Neuronal stem cell (in vitro differentiated cells): Measurements from ENCODE around the gene CLCNKA. TPM values are rescaled to one million over a fixed set of nuclear protein-coding genes. Genes with fewer than 3 reads are reported as not detected.
A peak's percentile ranks its signal among the peaks of the same experiment; 100 is the strongest.

Source experiments
- DNase-seq: peaks from one replicate; pipeline ENCODE4 v3.0.0-alpha.2; 2013; ENCODE audit warnings: low spot score
- H2AFZ ChIP-seq: one replicate; pipeline ENCODE4 v1.6.1; 2013; ENCODE audit warnings: mild to moderate bottlenecking, low read length, inconsistent platforms
- H2AK5ac ChIP-seq: 2 replicates; pipeline ENCODE4 v1.6.1; 2013; ENCODE audit warnings: low read depth, mild to moderate bottlenecking, inconsistent platforms, low read length, moderate library complexity, mixed read lengths
- H2BK120ac ChIP-seq: 2 replicates; pipeline ENCODE4 v1.6.1; 2013; ENCODE audit warnings: low read depth, mild to moderate bottlenecking, inconsistent platforms, low read length, moderate library complexity, mixed read lengths
- H2BK12ac ChIP-seq: one replicate; pipeline ENCODE4 v1.6.1; 2013; ENCODE audit warnings: low read length, inconsistent platforms
- H2BK15ac ChIP-seq: 2 replicates; pipeline ENCODE4 v1.6.1; 2013; ENCODE audit warnings: mild to moderate bottlenecking, low read length, inconsistent platforms, mixed read lengths
- H2BK5ac ChIP-seq: one replicate; pipeline ENCODE4 v1.6.1; 2013; ENCODE audit warnings: inconsistent platforms, mild to moderate bottlenecking, low read length, moderate library complexity
- H3K14ac ChIP-seq: one replicate; pipeline ENCODE4 v1.6.1; 2013; ENCODE audit warnings: low read length, inconsistent platforms
- H3K18ac ChIP-seq: 2 replicates; pipeline ENCODE4 v1.6.1; 2013; ENCODE audit warnings: low read length, inconsistent platforms
- H3K23ac ChIP-seq: 2 replicates; pipeline ENCODE4 v1.6.1; 2013; ENCODE audit warnings: low read depth, mild to moderate bottlenecking, mixed read lengths, low read length, inconsistent platforms; ENCODE audit not compliant: poor library complexity
- H3K27ac ChIP-seq: replicated peaks from 3 replicates; pipeline ENCODE4 v1.5.1; 2013; ENCODE audit warnings: low read length, inconsistent platforms
- H3K27me3 ChIP-seq, 3 experiments: 2 replicates each; pipeline ENCODE4 v1.6.1; 2013; ENCODE audit warnings: low read length in 3 of 3, mild to moderate bottlenecking in 2 of 3, inconsistent platforms in 1 of 3, low read depth in 1 of 3, mixed read lengths in 1 of 3, moderate library complexity in 1 of 3; ENCODE audit not compliant: control insufficient read depth in 3 of 3, insufficient read depth in 3 of 3
- H3K36me3 ChIP-seq, 2 donors: replicated peaks in 1 of 2; 2 replicates each; pipeline ENCODE4 v1.6.1; 2013; ENCODE audit warnings: low read length in 2 of 2; ENCODE audit not compliant: control insufficient read depth in 2 of 2, insufficient read depth in 2 of 2
- H3K4ac ChIP-seq: 2 replicates; pipeline ENCODE4 v1.6.1; 2013; ENCODE audit warnings: inconsistent platforms, mild to moderate bottlenecking, low read length, moderate library complexity
- H3K4me1 ChIP-seq, 2 donors: 1 replicate in 1 of 2; 2 replicates in 1 of 2; pipeline ENCODE4 v1.6.1; 2013; ENCODE audit warnings: low read length in 2 of 2, low read depth in 1 of 2; ENCODE audit not compliant: control insufficient read depth in 2 of 2, insufficient read depth in 1 of 2
- H3K4me2 ChIP-seq: one replicate; pipeline ENCODE4 v1.6.1; 2013; ENCODE audit warnings: mild to moderate bottlenecking, low read length, inconsistent platforms; ENCODE audit not compliant: insufficient read depth, poor library complexity, severe bottlenecking
- H3K4me3 ChIP-seq, 2 donors: 2 replicates each; pipeline ENCODE4 v1.5.1; 2013; ENCODE audit warnings: low read length in 2 of 2, mild to moderate bottlenecking in 2 of 2, inconsistent platforms in 1 of 2, moderate library complexity in 1 of 2
- H3K79me1 ChIP-seq: one replicate; pipeline ENCODE4 v1.6.1; 2013; ENCODE audit warnings: low read depth, mild to moderate bottlenecking, inconsistent platforms, low read length, moderate library complexity
- H3K9ac ChIP-seq: one replicate; pipeline ENCODE4 v1.6.1; 2013; ENCODE audit warnings: mild to moderate bottlenecking, low read depth, low read length, inconsistent platforms; ENCODE audit not compliant: poor library complexity
- H3K9me3 ChIP-seq, 2 donors: replicated peaks in 1 of 2; 2 replicates each; pipeline versions ENCODE3 to v1.6.1; 2013; ENCODE audit warnings: low read length in 2 of 2, mild to moderate bottlenecking in 2 of 2, inconsistent platforms in 1 of 2, low read depth in 1 of 2, mixed read lengths in 1 of 2, moderate library complexity in 1 of 2; ENCODE audit not compliant: control insufficient read depth in 2 of 2, insufficient read depth in 1 of 2
- H4K8ac ChIP-seq: one replicate; pipeline ENCODE4 v1.6.1; 2013; ENCODE audit warnings: low read depth, mild to moderate bottlenecking, inconsistent platforms, low read length, moderate library complexity
- H4K91ac ChIP-seq: one replicate; pipeline ENCODE4 v1.6.1; 2013; ENCODE audit warnings: low read length, low read depth, mild to moderate bottlenecking, inconsistent platforms; ENCODE audit not compliant: poor library complexity
- WGBS, 2 donors: extraction: QIAGEN DNeasy Blood & Tissue Kit; methylation state at CpG; one replicate each; pipeline ENCODE4 v1.1.7; 2013; ENCODE audit warnings: missing lambda C conversion rate in 2 of 2, mixed read lengths in 1 of 2; ENCODE audit not compliant: insufficient read length in 2 of 2, insufficient replicate concordance in 1 of 2; ENCODE audit errors: extremely low coverage in 2 of 2; 5-methylcytosine and 5-hydroxymethylcytosine counted together
- polyA plus RNA-seq, 2 experiments: library from polyadenylated mRNA; stranded (reverse); fragments of 200-250 nt; gene quantifications; one replicate each; pipeline ENCODE4 v1.2.3, GENCODE V29; 2013

CLCNKA gene
- polyA plus RNA-seq (2013, experiment 1 of 2) = 0.13 TPM
- 0.08 TPM for polyA plus RNA-seq (2013, experiment 2 of 2)

- H3K36me3 ChIP-seq = no peaks in the 10 kb centered on the region
- peak within 1 kb of the TSS; percentile 30 for H3K9ac ChIP-seq
- no peak within 1 kb of the TSS for H3K4ac ChIP-seq
- H2AK5ac ChIP-seq = no peak within 1 kb of the TSS
- DNase-seq = no peak
- peaks cover 0 to 81% (median 0%) of the 10 kb centered on the region in 3 experiments for H3K27me3 ChIP-seq
- peak within 1 kb of the TSS; percentile 64 for H3K18ac ChIP-seq
- no peak within 1 kb of the TSS for H2BK5ac ChIP-seq
- H3K79me1 ChIP-seq = no peaks in the 10 kb centered on the region
- H3K4me1 ChIP-seq = peaks cover 9 to 14% of the 10 kb centered on the region in 2 donors
- no peak within 1 kb of the TSS for H2AFZ ChIP-seq
- no peak within 1 kb of the TSS for H3K14ac ChIP-seq
- WGBS, 2 donors = no CpG with 5 or more reads among the region's 6 CpGs
- peak within 1 kb of the TSS; percentile 94 for H2BK15ac ChIP-seq
- H4K91ac ChIP-seq = no peak within 1 kb of the TSS
- H3K23ac ChIP-seq = peak within 1 kb of the TSS; percentile 73
- H3K4me3 ChIP-seq = no peak within 1 kb of the TSS
- H3K27ac ChIP-seq = no peak within 1 kb of the TSS
- H2BK120ac ChIP-seq = no peak within 1 kb of the TSS
- H3K9me3 ChIP-seq = no peaks in the 10 kb centered on the region
- H3K4me2 ChIP-seq = peak within 1 kb of the TSS; percentile 14
- no peak within 1 kb of the TSS for H2BK12ac ChIP-seq
- H4K8ac ChIP-seq = no peak within 1 kb of the TSS
These were observed at the start of gene CLCNKA for GRCh38 chr1:16021681-16022080. TSS of gene CLCNKA (plus strand) at chr1:16022036. CDS start at chr1:16022620, 584 bp downstream.

DNA sequence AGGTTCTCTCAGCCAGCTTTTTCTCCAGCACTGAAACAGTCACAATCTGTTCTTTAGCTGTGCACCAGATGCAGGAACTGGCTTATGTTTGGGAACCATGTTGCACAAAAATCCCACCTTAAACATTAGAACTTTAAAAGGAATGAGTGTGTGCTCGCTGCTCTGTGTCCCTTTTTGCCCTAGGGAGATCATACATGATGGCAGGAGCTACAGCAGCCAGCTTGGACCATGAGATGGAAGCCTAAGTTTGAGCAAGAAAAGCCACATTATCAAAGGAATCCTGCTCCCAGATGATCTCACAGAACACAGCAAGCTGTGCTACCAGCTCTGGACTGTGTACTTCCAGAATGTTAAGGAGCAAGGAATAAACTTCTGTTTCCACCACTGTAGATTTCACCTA, 49.4 kb upstream of the CLCNKA start:
- H3K18ac ChIP-seq = no peak overlapping the region
- H2AK5ac ChIP-seq = no peak overlapping the region
- no peak overlapping the region for H2BK120ac ChIP-seq
- no peak overlapping the region for H3K9ac ChIP-seq
- DNase-seq = no peak
- H2BK5ac ChIP-seq = no peak overlapping the region
- H3K4ac ChIP-seq = no peak overlapping the region
- H3K4me2 ChIP-seq = no peak overlapping the region
- peaks cover 20 to 53% of the 10 kb centered on the region in 2 donors for H3K36me3 ChIP-seq
- peaks cover 0 to 2% (median 0%) of the 10 kb centered on the region in 3 experiments for H3K27me3 ChIP-seq
- no peak overlapping the region for H2BK15ac ChIP-seq
- H3K4me1 ChIP-seq = peaks cover 3 to 7% of the 10 kb centered on the region in 2 donors
- no peak overlapping the region for H3K27ac ChIP-seq
- no CpG with 5 or more reads among the region's 1 CpG for WGBS, 2 donors
- H2BK12ac ChIP-seq = no peak overlapping the region
- no peak overlapping the region for H3K4me3 ChIP-seq
- no peak overlapping the region for H3K14ac ChIP-seq
- no peak overlapping the region for H2AFZ ChIP-seq
- peaks cover 5% of the 10 kb centered on the region for H3K79me1 ChIP-seq
- no peak overlapping the region for H3K23ac ChIP-seq
- peaks cover 12 to 21% of the 10 kb centered on the region in 2 donors for H3K9me3 ChIP-seq
- H4K8ac ChIP-seq = no peak overlapping the region
- no peak overlapping the region for H4K91ac ChIP-seq

- no peak overlapping the region for H2BK120ac ChIP-seq
- no peak for DNase-seq
- no peak overlapping the region for H3K4me3 ChIP-seq
- WGBS, 2 donors = no CpG with 5 or more reads among the region's 4 CpGs
- H2BK12ac ChIP-seq = no peak overlapping the region
- no peak overlapping the region for H3K27ac ChIP-seq
- peaks cover 10 to 13% of the 10 kb centered on the region in 2 donors for H3K9me3 ChIP-seq
- no peak overlapping the region for H3K4me2 ChIP-seq
- no peak overlapping the region for H3K9ac ChIP-seq
- peaks cover 3 to 7% of the 10 kb centered on the region in 2 donors for H3K4me1 ChIP-seq
- no peak overlapping the region for H4K8ac ChIP-seq
- no peak overlapping the region for H2BK5ac ChIP-seq
- no peak overlapping the region for H4K91ac ChIP-seq
- peaks cover 0 to 2% (median 0%) of the 10 kb centered on the region in 3 experiments for H3K27me3 ChIP-seq
- H2BK15ac ChIP-seq = no peak overlapping the region
- H3K4ac ChIP-seq = no peak overlapping the region
- no peak overlapping the region for H3K18ac ChIP-seq
- H2AFZ ChIP-seq = no peak overlapping the region
- H3K36me3 ChIP-seq = peaks cover 20 to 42% of the 10 kb centered on the region in 2 donors
- no peak overlapping the region for H3K14ac ChIP-seq
- peaks cover 5% of the 10 kb centered on the region for H3K79me1 ChIP-seq
- no peak overlapping the region for H2AK5ac ChIP-seq
- H3K23ac ChIP-seq = no peak overlapping the region
These were observed 48.1 kb upstream of the CLCNKA start for GRCh38 chr1:15973772-15974171.

DNA sequence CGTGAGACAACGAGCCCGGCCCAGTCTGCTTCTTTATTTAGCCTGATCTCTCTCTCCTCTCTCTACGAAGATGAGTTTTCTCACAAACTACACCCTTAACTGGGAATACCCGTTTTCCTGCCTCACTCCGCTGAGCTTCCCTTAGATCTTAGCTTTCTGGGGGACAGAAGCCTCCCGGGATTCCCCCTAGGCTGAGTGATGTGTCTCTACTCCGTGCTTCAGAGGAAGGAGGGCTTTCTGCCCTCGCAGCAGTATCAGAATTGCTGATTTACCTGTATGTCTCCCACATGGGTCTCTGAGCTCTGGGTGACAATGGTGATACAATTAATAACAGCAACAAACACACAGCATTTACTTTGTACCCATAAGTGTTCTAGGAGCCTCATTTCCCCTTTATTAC, 47.0 kb upstream of the CLCNKA start:
- Histone ChIP-seq H3K36me3 (peaks cover 13 to 31% of the 10 kb centered on the region in 2 donors), H3K4ac (no peak overlapping the region), H3K9ac (no peak overlapping the region)

More for the DNA sequence above, 47.0 kb upstream of the CLCNKA start:
- peaks cover 5% of the 10 kb centered on the region for H3K79me1 ChIP-seq
- no peak overlapping the region for H3K18ac ChIP-seq
- H2AK5ac ChIP-seq = no peak overlapping the region
- H2BK120ac ChIP-seq = no peak overlapping the region
- no peaks in the 10 kb centered on the region for H3K27me3 ChIP-seq
- peak overlapping the region; percentile 96 for H2AFZ ChIP-seq
- no peak overlapping the region for H3K14ac ChIP-seq
- H3K4me3 ChIP-seq = peak overlapping the region; percentile 59 to 93
- WGBS, 2 donors = no CpG with 5 or more reads among the region's 9 CpGs
- DNase-seq = no peak
- H2BK12ac ChIP-seq = no peak overlapping the region
- peak overlapping the region; percentile 72 for H3K4me2 ChIP-seq
- no peak overlapping the region for H4K8ac ChIP-seq
- no peak overlapping the region for H3K23ac ChIP-seq
- H3K4me1 ChIP-seq = peaks cover 3 to 7% of the 10 kb centered on the region in 2 donors
- no peak overlapping the region for H4K91ac ChIP-seq
- H2BK15ac ChIP-seq = no peak overlapping the region
- H2BK5ac ChIP-seq = peak overlapping the region; percentile 58
- peaks cover 2 to 3% of the 10 kb centered on the region in 2 donors for H3K9me3 ChIP-seq
- no peak overlapping the region for H3K27ac ChIP-seq
